Coronary artery (tissue), 2 donors: ENCODE measurements around the gene TCHH.
"Not testable (repeated sequence)": the region's sequence is repeated elsewhere in the genome, so short reads cannot be mapped to it uniquely, and the experiment has no call there.

Experiments used
- DNase-seq: peaks from one replicate; pipeline ENCODE4 v3.0.0-alpha.2; 2017; ENCODE audit warnings: low spot score
- H3K27ac ChIP-seq, 2 donors: fragments of 200-600 bp; sonication (generic); one replicate each; pipeline ENCODE4 v1.5.1; 2016 to 2019
- H3K4me3 ChIP-seq: fragments of 200-600 bp; sonication (generic); 2 replicates; pipeline ENCODE4 v1.5.1; 2016; ENCODE audit warnings: mild to moderate bottlenecking, moderate library complexity
- TF ChIP-seq, protein P1 (sequence below): fragments of 200-600 bp; sonication (generic); IDR thresholded peaks from one replicate; pipeline ENCODE4 v1.5.1; 2019; ENCODE audit warnings: antibody characterized with exemption

The TCHH gene

DNA sequence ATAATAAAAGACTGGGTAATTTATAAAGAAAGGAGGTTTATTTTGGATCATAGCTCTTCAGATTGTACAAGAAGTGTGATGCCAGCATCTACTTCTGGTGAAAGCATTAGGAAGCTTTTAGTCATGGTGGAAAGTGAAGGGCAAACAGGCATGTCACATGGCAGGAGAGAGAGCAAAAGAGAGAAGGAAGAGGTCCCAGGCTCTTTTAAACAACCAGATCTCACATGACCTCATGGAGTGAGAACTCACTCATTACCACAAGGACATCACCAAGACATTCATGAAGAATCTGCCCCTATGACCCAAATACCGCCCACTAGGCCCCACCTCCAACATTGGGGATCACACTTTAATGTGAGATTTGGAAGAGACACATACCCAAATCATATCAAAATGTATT is 33.7 kb upstream of the TCHH start:
- no peak overlapping the region for H3K4me3 ChIP-seq
- no peak overlapping the region for H3K27ac ChIP-seq
- no peak for DNase-seq
- TF ChIP-seq, protein P1, sequence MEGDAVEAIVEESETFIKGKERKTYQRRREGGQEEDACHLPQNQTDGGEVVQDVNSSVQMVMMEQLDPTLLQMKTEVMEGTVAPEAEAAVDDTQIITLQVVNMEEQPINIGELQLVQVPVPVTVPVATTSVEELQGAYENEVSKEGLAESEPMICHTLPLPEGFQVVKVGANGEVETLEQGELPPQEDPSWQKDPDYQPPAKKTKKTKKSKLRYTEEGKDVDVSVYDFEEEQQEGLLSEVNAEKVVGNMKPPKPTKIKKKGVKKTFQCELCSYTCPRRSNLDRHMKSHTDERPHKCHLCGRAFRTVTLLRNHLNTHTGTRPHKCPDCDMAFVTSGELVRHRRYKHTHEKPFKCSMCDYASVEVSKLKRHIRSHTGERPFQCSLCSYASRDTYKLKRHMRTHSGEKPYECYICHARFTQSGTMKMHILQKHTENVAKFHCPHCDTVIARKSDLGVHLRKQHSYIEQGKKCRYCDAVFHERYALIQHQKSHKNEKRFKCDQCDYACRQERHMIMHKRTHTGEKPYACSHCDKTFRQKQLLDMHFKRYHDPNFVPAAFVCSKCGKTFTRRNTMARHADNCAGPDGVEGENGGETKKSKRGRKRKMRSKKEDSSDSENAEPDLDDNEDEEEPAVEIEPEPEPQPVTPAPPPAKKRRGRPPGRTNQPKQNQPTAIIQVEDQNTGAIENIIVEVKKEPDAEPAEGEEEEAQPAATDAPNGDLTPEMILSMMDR: no peak

DNA sequence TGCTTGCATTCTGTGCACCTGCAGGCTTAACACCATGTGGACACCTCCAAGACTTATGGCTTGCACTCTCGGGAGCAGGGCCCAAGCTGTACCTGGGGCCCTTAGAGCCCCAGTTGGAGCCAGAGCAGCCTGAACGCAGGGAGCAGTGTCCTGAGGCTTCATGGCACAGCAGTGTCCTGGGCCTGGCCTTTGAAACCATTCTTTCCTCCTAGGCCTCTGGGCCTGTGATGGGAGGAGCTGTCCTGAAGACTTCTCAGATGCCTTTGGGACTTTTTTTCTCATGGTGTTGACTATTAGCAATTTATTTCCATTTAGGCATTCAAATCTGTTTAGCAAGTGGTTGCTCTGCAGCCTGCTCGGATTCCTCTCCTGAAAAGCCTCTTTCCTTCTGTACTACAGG is 32.8 kb upstream of the TCHH start:
- TF ChIP-seq, protein P1: no peak
- no peak overlapping the region for H3K4me3 ChIP-seq
- DNase-seq: no peak
- H3K27ac ChIP-seq: no peak overlapping the region

DNA sequence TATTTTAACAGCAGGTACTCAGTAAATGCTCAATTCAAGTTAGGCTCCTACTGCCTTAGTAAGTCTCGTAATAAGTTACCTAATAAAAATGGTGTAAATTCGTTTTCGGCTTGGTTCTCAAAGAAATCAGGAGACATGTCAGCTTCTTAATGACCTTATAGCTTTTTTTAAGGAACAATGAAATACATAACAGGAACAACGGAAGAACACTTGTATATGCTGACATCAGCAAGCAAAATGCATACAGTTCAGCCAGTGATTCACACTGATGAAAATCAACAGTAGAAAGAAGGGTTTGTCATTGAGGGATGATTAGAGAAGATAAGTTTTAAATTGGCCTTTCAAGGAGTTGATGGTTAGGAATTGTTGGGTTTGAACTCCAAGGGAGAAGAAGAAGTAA is 30.5 kb upstream of the TCHH start:
- Histone ChIP-seq H3K4me3 (no peak overlapping the region), H3K27ac (no peak overlapping the region)
- TF ChIP-seq, protein P1: no peak
- no peak for DNase-seq

DNA sequence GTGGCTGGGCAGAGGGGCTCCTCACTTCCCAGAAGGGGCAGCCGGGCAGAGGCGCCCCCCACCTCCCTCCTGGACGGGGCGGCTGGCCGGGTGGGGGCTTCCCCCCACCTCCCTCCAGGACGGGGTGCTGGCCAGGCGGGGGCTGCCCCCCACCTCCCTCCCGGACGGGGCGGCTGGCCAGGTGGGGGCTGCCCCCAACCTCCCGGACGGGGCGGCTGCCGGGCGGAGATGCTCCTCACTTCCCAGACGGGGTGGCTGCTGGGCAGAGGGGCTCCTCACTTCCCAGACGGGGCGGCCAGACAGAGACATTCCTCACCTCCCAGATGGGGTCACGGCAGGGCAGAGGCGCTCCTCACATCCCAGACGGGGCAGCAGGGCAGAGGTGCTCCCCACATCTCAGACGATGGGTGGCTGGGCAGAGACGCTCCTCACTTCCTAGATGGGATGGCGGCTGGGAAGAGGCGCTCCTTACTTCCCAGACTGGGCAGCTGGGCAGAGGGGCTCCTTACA is 29.5 kb upstream of the TCHH start:
- H3K4me3 ChIP-seq, DNase-seq, H3K27ac ChIP-seq: not testable (repeated sequence)

DNA sequence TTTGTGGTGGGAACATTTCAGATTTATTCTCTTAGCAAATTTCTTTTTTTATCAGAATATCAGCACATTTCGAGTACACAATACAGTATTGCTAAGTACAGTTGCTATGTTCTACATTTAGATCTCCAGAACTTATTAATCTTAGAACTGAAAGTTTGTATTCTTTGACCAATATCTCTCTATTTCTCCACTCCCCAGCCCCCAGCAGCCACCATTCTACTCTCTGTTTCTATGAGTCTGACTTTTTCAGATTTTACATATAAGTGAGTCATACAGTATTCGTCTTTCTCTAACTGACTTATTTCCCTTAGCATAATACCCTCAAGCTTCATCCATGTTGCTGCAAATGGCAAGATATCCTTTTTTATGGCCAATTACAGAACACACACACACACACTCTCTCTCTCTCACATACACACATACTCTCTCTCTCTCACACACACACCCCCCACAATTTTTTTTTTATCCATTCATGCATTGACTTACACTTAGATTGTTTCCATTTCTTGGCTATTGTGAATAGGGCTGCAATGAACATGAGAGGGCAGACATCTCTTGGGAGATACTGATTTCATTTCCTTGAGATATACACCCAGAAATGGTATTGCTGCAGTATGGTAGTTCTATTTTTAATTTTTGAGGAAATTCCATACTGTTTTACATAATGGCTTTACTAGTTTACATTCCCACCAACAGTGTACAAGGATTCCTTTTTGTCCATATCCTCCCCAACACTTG is 28.1 kb upstream of the TCHH start:
- no peak for DNase-seq
- H3K4me3 ChIP-seq: no peak overlapping the region
- TF ChIP-seq, protein P1: no peak
- no peak overlapping the region for H3K27ac ChIP-seq

DNA sequence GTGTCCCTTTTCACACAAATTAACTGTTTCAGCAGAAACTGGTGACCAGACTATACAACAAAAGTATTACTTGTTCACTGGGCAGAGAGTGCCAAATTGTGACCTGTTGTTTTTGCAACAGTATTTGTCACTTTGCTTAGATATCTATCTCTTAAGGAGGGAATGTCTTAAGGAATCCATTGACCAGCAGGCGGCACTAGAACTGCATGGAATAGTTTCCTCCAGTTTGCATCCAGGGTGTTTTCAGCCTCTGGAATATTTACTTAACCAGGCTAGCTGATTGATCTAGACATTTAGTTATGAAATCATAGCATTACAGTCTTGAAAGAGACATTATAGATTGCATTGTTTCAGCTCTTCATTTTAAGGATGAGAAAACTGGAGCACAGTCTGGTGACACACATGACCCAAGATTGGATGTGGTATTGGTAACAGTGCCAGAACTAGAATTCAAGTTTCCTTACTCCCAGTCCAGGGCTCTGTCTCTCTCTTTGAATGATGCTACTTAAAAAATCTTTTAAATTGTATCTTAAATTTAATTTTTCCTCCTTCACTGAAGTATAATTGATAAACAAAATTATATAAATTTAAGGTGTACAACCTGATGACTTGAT is 26.8 kb upstream of the TCHH start:
- DNase-seq: no peak

DNA sequence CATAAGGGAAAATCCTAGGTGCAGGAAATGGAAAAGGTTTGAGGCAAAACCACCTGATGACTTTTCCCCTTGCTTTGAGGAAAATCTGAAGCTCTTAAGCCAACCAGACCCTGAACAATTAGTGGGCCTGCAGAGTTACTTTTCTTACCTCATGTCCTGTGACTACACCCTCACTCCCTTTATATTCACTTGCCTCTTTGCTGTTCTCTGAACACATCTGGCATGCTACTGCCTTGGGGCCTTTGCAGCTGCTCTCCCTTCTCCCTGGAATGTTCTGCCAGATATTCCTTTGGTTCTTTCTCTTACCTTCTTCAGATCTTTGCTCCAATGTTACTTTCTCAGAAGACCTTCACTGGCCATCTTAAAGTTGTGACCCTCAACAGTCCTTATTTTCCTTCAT is 22.0 kb upstream of the TCHH start:
- Histone ChIP-seq H3K4me3 (no peak overlapping the region), H3K27ac (no peak overlapping the region)
- no peak for DNase-seq
- TF ChIP-seq, protein P1: no peak

More for the DNA sequence above, 26.8 kb upstream of the TCHH start:
- no peak overlapping the region for H3K27ac ChIP-seq
- no peak overlapping the region for H3K4me3 ChIP-seq
- TF ChIP-seq, protein P1: peak; percentile 37
